CD4-positive, alpha-beta T cell treated with Interleukin-2 at 100 ng/mL for 4 hours (primary cell): ENCODE measurements around the gene CYP2W1.
A peak's percentile ranks its signal among the peaks of the same experiment; 100 is the strongest.
"Not testable (repeated sequence)": the region's sequence is repeated elsewhere in the genome, so short reads cannot be mapped to it uniquely, and the experiment has no call there.

ENCODE experiments used
- DNase-seq: peaks from one replicate; pipeline ENCODE4 v3.0.0-alpha.2; 2020; ENCODE audit warnings: low spot score

Gene CYP2W1

GRCh38 chr7:1029637-1030443, 46.9 kb downstream of the CYP2W1 start:
- no peak for DNase-seq

- DNase-seq = no peak
Measured at GRCh38 chr7:1030444-1031070, 47.6 kb downstream of the CYP2W1 start.

DNA sequence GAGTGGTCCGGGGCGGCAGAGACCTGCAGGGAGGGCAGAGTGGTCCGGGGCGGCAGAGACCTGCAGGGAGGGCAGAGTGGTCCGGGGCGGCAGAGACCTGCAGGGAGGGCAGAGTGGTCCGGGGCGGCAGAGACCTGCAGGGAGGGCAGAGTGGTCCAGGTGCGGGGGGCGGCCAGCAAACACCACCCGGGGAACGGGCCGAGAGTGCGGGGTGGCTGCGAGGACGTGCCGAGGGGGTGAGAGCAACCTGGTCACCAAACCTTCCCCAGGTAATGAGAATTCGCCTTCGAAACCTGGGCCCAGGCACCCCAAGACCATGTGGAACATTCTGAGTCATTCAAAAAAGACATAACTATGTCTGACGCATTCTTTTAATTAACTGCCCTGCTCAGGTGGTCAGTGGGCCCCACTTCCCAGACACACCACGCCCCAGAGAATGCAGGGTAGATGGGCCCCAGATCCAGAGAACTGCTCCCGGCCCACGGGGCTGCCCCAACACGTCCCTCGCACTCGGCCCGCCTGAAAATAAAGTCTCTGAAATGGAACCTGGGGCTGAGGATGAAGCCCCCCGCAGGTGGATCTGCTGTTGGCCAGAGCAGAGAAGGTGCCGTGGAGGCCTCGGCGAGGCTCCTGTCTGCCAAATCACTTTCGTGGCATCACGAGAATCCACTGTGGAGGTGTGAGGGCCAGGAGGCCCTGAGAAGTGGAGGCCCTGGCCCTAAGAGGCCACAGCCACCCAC, 48.9 kb downstream of the CYP2W1 start:
- DNase-seq = no peak

GRCh38 chr7:1032536-1033181, 49.7 kb downstream of the CYP2W1 start:
- no peak for DNase-seq

- peak; percentile 46 for DNase-seq
Measured at GRCh38 chr7:1033546-1034145, 50.7 kb downstream of the CYP2W1 start.

GRCh38 chr7:1034769-1035168, 51.8 kb downstream of the CYP2W1 start:
- DNase-seq = not testable (repeated sequence)

DNA sequence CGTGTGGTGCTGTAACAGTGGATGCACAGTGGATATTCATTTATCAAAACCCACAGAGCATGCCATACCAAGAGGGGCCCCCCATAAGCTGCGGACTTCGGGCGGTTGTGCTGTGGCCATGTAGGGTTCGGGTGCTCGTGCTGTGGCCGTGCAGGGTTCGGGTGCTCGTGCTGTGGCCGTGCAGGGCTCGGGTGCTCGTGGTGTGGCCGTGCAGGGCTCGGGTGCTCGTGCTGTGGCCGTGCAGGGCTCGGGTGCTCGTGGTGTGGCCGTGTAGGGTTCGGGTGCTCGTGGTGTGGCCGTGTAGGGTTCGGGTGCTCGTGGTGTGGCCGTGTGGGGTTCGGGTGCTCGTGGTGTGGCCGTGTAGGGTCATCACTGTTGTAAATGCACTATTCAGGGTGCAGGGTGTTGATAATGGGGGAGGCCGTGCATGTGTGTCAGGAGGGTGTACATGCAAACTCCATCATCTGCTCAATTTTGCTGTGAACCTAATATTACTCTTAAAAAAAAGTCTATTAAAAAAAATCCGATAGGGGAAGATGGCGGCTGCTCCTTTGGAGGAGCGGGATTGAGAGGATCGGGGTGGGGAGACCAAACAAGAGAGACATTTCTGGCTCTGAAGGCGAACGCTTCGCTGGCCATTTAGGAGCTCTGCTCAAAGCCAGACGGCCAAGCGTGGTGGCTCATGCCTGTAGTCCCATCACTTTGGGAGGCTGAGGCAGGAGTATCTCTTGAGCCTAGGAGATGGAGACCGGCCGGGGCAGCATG, 53.4 kb downstream of the CYP2W1 start:
- DNase-seq = not testable (repeated sequence)
